Esophagus squamous epithelium (tissue), 4 donors: ENCODE data around the gene PDZD7.

Experiments
- CTCF ChIP-seq, 6 experiments: fragments of 450-650 bp in 4 of 6; fragments of 200-600 bp in 2 of 6; sonication (generic) in 2 of 6; IDR thresholded peaks; one replicate each; pipeline ENCODE4 v1.5.1; 2016 to 2019; ENCODE audit warnings: antibody characterized with exemption in 6 of 6, mild to moderate bottlenecking in 4 of 6, moderate library complexity in 4 of 6
- POLR2A ChIP-seq, 4 donors: fragments of 450-650 bp; IDR thresholded peaks; one replicate each; pipeline ENCODE4 v1.6.1; 2017; ENCODE audit warnings: antibody characterized with exemption in 4 of 4, mild to moderate bottlenecking in 4 of 4, moderate library complexity in 3 of 4

GRCh38 chr10:101002456-101002855, 28.5 kb downstream of the PDZD7 start:
- TF ChIP-seq POLR2A (IDR thresholded peaks at IDR 0.05) (no peak), CTCF (IDR thresholded peaks at IDR 0.05) (no peak)
